GM19099 (cell line): ENCODE results near the gene RAB3B.

Experiments
- POLR2A ChIP-seq: IDR thresholded peaks from 3 replicates; pipeline ENCODE4 v1.6.1; 2011; ENCODE audit warnings: low read depth; ENCODE audit not compliant: insufficient read length; ENCODE audit errors: extremely low read depth

RAB3B gene, protein sequence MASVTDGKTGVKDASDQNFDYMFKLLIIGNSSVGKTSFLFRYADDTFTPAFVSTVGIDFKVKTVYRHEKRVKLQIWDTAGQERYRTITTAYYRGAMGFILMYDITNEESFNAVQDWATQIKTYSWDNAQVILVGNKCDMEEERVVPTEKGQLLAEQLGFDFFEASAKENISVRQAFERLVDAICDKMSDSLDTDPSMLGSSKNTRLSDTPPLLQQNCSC

DNA sequence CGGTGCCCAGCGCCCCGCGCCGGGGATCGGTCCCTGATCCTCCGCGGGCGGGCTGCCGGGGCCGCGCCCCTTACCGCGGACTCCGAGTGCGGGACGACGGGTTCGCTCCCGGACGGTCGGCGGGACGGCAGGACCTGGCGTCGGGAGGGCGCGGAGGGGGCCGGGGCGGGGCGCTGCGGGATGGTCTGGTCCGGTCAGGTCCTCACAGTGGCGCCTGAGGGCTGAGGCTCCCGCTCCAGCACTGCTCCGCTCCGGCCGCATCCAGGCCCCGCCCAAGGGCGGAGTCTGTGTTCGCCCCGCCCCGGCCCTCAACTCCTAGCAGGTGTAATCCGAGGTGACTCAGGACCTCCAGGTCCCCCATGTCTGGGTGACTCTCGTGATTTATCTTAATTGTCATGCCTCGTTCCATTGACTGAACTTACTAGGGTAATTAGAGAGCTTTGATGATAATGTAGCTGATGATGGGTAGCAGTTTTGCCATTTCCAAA is at the start of gene RAB3B:
Gene RAB3B, minus strand, starts transcription at position 223 of the 488 bp plus-strand sequence. CDS start 13,583 bp downstream, outside the sequence.
- TF ChIP-seq POLR2A, result no peak

- no peak for TF ChIP-seq POLR2A
These were observed 47.4 kb upstream of the RAB3B start for GRCh38 chr1:52037909-52038308.

GRCh38 chr1:52037402-52037814 is 46.9 kb upstream of the RAB3B start:
- TF ChIP-seq POLR2A, result no peak

GRCh38 chr1:52034050-52034384 is 43.5 kb upstream of the RAB3B start:
- no peak for TF ChIP-seq POLR2A

DNA sequence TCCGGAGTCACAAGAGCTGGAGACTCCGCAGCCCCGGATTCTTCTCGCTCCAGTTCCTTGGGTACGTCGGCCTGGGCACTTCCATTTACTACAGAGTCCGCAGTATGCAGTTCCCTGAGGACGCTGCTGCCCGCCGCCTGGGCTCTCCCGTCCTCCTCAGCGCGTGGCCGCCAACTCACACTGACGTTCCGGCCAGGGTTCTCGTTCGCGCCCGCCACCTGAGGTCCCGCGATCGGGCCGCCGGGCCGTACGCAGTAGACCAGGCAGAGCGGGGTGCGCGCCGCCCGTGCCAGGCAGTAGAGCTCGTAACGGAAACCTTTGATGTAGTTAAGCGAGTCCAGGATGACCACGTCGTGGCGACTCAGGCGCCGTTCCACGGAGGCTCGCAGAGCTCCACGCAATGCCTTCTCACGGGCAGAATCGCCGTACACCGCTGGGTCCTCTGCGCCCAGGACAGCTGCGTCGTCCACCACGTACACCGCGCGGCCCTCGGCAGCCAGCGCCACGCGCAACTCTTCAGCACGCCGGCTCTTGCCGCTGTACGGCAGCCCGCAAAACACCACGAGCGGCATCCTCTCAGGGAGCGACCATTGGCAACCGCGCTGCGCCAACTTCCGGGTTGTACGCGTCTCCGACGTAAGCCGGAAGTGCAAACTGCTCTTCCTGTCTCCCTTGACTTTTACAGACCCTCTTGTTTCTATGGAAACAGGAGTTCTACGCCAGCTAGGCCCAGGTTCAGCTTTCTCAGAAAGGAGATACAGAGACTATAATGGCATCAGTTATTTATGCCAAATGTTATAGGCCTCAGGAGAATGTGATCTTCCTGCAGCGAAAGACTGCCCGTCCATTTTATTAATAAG is 42.9 kb upstream of the RAB3B start, which contains the start of gene KTI12:
Gene KTI12, minus strand, starts transcription at position 621 of the 860 bp plus-strand sequence. Its CDS starts 49 bp downstream, at position 572.
- peak; percentile 88 for TF ChIP-seq POLR2A

GRCh38 chr1:52032785-52033131 is 42.3 kb upstream of the RAB3B start:
- peak; percentile 45 for TF ChIP-seq POLR2A

DNA sequence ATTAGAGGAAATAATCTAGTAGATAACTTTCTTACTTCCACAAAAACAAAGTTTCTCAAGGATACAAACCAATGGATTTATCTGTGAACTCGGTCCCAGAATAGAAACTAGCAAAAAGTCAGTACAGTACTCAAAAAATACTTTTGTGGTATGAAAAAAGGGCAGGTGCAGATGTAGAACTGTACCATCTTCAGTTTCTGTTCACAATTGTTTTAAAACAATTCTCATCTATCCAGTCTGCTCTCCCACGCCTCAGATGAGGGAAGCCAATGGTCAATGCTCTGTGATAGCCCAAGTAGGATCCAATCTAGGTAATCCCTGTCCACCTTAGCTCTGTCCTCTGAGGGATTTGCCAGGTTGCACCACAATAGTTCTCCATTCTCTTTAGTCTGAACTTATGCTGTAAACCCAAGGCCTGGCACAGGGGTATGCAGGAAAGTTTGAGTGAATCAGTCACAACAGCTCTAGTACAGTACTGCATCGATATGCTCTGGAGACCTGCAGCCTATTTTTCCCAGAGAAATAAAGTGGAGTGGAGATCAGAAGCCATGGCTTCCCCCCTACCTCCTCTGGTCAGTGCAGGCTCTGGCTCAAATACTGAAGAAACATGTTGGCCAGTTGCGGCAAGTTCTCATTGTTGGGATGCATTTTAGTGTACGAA is 41.8 kb upstream of the RAB3B start:
- no peak for TF ChIP-seq POLR2A

- no peak for TF ChIP-seq POLR2A
These were observed 37.8 kb upstream of the RAB3B start for GRCh38 chr1:52028328-52028727.

DNA sequence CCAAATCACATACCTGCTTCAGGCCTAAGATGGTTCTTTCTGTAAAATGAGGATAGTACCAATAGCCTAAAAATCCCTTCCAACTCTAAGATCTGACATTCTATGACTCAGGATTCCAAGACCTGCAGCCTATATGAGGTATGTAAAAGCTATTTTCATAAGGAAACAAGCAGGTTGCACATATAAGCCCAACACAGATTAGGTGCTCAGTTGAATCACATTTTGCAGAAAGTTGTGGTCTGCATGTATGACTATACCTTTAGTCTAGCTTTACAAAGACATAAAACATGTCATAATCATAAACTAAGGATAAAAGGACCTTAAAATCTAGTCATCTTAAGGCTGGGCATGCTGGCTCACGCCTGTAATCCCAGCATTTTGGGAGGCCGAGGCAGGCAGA is 35.8 kb upstream of the RAB3B start:
- no peak for TF ChIP-seq POLR2A

DNA sequence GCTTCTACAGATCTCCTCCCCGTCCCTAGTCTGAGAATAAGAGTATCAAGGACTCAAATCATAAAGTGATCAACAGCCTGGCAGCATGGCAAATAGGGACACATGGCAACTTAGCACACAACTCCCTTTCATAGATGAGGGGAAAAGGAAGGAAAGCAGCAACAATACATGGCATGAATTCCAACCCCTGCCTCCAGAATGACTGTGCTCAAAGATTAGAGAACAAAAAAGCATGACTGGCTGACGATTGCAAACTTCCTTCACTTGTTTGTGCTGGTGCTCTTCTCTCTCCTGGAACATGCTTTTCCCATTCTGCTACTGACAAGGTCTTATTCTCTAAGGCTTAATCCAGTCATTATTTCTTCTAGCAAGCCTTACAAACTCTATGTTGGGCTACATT is 31.6 kb upstream of the RAB3B start:
- no peak for TF ChIP-seq POLR2A

DNA sequence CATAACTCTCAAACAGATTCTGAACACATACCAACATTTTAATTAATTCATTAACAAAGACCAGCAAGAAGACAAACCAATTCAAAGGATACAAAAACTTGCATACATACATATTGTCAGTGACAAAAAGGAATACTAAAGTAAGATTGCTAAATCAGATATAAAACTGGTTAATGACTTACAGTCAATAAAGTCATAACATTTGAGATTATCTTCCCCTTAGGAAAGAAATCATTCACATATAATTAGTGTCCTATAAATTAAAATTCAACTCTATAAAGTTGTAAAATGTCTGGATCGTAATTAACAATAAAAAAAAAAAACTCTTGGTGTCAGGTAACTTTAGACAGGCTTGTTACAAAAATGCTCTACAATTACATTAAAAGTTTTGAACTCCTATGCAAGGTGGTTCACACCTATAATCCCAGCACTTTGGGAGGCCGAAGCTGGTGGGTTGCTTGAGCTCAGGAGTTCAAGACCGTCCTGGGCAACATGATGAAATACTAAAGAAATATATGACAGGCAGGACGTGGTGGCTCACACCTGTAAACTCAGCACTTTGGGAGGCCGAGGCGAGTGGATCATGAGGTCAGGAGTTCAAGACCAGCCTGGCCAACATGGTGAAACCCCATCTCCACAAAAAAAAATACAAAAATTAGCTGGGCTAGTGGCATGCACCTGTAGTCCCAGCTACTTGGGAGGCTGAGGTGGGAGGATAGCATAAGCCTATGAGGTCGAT is 17.7 kb upstream of the RAB3B start:
- no peak for TF ChIP-seq POLR2A

GRCh38 chr1:52007215-52008002 is 16.9 kb upstream of the RAB3B start:
- TF ChIP-seq POLR2A, result no peak

- TF ChIP-seq POLR2A, result no peak
These were observed 13.4 kb upstream of the RAB3B start for GRCh38 chr1:52003877-52004276.
